ES-I3 (cell line): ENCODE data around the gene DAPK2.
"Not testable (repeated sequence)": the region's sequence is repeated elsewhere in the genome, so short reads cannot be mapped to it uniquely, and the experiment has no call there.

Source experiments
- H3K36me3 ChIP-seq: 2 replicates; pipeline ENCODE4 v1.6.1; 2013; ENCODE audit warnings: mild to moderate bottlenecking, low read length, control low read depth, moderate library complexity; ENCODE audit not compliant: insufficient read depth
- H3K4me1 ChIP-seq: 2 replicates; pipeline ENCODE4 v1.6.1; 2013; ENCODE audit warnings: mild to moderate bottlenecking, control low read depth, low read length; ENCODE audit not compliant: insufficient read depth
- H3K9ac ChIP-seq: 2 replicates; pipeline ENCODE4 v1.6.1; 2013; ENCODE audit warnings: low read depth, mild to moderate bottlenecking, low read length, moderate library complexity
- H3K9me3 ChIP-seq: 2 replicates; pipeline ENCODE4 v1.6.1; 2013; ENCODE audit warnings: mild to moderate bottlenecking, low read length, moderate library complexity; ENCODE audit not compliant: control insufficient read depth, insufficient read depth

The DAPK2 gene

DNA sequence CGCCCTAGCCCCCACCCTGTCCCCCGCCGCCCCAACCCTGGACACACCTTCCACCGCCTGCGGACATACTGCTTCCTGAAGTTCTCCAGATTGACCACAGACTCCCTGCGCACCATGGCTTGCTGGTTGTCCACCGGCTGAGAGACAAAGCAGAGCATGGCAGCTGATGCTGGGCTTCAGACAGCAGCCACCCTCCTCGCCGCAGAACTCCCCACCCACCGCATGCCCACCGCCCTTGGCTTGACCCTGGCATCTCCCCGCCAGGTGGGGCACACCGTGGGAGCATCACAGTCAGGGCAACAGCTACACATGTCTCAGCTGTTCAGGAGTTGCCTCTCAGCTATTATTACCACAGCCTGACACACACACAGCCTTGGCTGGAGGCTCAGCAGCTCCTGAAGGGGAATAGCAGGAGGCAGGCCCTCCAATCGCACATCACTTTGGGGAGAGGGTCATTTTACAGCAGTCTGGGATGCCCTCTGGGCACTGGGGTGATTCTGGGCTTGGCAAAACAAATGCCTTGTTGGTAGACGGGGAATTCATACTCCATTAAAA lies 134.1 kb downstream of the DAPK2 start:
- no peak overlapping the region for H3K9ac ChIP-seq
- no peaks in the 10 kb centered on the region for H3K9me3 ChIP-seq
- H3K36me3 ChIP-seq = no peaks in the 10 kb centered on the region
- H3K4me1 ChIP-seq = peaks cover 16% of the 10 kb centered on the region

DNA sequence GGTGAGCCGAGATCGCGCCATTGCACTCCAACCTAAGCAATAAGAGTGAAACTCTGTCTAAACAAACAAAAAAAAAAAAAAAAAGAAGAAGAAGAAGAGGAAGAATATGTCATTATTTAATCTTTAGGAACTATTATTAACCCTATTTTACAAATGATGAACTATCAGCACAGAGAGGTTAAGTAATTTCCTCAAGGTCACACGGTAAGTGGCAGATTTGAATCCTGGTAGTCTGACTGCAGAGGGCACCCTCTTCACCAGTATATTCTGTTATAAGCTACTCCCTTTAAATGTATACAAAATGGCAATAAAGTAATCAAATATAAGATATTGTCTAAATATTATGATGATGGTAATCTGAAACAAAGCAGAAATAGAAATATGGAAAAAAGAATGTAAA lies 135.1 kb downstream of the DAPK2 start:
- H3K36me3 ChIP-seq = no peaks in the 10 kb centered on the region
- H3K9ac ChIP-seq = no peak overlapping the region
- no peaks in the 10 kb centered on the region for H3K9me3 ChIP-seq
- peaks cover 11% of the 10 kb centered on the region for H3K4me1 ChIP-seq

DNA sequence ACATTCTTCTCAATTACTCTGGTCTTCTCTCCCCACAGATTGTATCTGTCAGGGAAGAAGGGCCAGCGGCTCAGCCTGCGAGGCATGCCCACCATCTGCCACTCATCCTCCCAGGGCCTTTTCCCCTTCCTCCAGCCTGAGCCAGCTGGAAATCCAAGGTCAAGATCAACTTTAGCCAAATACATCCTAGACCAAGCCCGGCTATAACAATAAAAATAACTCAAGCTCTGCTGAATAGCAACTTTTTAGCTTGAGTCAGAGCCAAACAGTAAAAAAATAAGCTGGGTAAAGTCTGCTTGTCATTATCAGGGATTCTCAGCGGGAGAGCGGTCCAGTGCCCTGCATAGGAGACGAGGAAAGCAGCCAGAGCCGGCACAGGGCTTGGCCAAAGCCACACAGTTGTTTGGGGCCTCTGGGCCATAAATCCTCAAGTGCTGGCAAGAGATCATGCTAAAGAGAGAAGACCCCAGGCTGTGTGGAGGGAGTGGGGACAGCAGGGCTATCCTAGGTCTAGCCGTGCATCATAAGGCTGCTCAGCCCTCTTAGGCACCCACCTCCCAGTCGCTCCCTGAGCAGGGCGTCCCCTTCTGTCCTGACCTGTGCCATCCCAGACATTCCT lies 136.4 kb downstream of the DAPK2 start:
- H3K9me3 ChIP-seq = no peaks in the 10 kb centered on the region
- H3K36me3 ChIP-seq = no peaks in the 10 kb centered on the region
- peaks cover 5% of the 10 kb centered on the region; the same call in 1 of the 2 replicates for H3K4me1 ChIP-seq
- no peak overlapping the region for H3K9ac ChIP-seq

DNA sequence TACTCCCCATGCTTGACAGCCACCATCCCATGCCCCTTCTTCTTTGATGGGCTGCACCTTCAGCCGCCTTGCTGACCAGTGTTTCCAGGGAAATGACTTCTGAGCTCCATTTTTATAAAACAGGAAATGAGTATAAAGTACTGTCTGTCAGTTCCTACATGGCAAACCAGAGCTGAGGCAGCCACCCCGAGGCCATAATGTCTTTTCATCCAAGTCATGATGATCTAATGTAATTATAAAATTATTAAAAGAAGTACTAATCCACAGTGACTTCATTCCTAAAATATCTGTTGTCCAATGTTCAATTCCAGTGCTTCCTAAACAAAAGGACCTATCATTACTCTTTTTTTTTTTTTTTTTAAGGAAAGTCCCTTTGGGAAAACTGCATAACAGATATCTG lies 137.3 kb downstream of the DAPK2 start:
- H3K4me1 ChIP-seq = peaks cover 5% of the 10 kb centered on the region; the same call in 1 of the 2 replicates
- H3K9ac ChIP-seq = no peak overlapping the region
- H3K36me3 ChIP-seq = no peaks in the 10 kb centered on the region
- no peaks in the 10 kb centered on the region for H3K9me3 ChIP-seq

DNA sequence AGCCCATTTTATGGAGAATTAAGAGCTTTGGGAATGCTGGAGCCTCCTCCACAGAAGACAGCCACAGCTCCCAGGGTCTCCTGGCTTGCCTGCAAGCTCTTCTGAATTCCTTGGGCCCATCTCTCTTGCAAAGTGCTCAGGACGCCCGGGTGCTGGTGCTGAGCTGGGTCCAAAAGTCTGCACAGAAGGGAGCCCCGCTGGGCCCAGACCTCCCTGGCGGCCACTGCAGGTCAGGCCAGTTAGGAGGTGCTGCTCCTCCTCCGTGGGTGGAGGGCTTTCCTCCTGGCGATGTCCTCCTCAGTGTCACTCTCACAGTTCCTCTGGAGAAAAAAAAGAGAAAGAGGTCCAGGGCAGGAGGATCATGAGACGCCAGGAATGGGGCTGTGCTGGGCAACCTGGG lies 138.0 kb downstream of the DAPK2 start:
- Histone ChIP-seq H3K4me1 (peaks cover 5% of the 10 kb centered on the region; the same call in 1 of the 2 replicates), H3K9me3 (no peaks in the 10 kb centered on the region), H3K36me3 (no peaks in the 10 kb centered on the region), H3K9ac (no peak overlapping the region)

DNA sequence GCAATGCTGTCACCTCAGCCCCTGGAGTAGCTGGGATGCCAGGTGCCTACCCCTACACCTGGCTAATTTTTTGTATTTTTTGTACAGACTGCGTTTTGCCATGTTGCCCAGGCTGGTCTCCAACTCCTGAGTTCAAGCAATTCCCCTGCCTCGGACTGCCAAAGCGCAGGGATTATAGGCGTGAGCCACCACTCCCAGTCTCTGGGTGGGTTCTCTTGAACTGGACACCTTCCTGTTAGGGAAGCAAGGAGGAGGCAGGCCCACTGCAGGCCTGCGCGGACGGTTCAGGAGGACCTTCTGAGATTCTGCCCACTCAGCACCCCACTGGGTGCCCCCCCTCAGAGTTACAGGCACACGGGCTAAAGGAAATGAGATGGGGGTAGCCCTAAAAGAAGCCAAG lies 138.8 kb downstream of the DAPK2 start:
- Histone ChIP-seq H3K4me1 (peaks cover 5% of the 10 kb centered on the region; the same call in 1 of the 2 replicates), H3K9ac (no peak overlapping the region), H3K9me3 (no peaks in the 10 kb centered on the region), H3K36me3 (no peaks in the 10 kb centered on the region)

DNA sequence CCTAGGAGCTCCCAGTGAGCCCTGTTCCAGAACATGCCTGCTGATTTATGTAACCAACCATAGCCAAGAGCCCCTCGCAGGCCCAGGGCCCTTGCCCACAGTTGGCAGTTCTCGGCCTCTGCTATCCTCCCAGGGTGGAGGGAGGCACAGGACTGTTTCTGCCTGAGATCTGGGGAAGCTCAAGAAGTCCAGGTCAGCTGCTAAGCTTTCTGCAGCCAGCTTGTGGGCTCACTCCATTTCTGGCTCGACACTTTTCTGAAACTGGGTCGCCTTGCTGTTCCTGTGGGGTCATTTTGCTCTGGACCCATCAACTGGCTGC lies 140.1 kb downstream of the DAPK2 start:
- no peaks in the 10 kb centered on the region for H3K36me3 ChIP-seq
- H3K9me3 ChIP-seq = no peaks in the 10 kb centered on the region
- H3K9ac ChIP-seq = no peak overlapping the region
- H3K4me1 ChIP-seq = peaks cover 5% of the 10 kb centered on the region; the same call in 1 of the 2 replicates

DNA sequence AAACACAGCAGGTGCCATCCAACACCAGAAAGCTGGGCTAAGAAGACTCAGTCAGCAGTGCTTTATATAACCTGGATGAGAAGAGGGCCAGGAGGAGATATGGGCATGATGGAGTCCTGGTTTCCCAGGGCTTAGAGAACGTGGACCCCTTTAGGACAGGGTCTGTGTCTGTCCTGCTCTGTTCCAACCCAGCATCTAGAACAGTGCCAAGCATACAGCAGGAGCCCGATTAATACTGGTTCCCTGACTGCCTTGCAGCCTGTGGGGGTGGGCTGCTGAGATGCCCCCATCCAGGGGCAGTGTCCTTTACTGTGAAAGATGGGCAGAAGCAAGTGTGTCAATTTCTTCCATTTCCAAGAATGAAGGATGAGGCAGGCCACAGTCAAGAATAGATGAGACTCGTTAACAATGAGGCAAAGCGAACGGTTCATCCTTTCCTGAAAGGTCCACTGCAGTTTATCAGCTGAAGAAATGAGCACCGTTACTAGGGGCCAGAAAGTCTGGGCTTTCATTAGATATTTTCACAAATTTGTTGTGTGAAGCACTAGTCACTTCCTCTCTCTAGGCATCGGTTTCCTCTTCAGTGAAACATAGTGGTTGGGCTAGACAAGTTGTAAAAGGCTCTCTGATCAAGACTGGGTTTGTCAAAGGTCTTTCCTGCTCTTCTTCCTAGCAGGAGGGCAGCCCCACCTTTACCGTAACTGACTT lies 140.6 kb downstream of the DAPK2 start:
- H3K9ac ChIP-seq = no peak overlapping the region
- no peaks in the 10 kb centered on the region for H3K36me3 ChIP-seq

DNA sequence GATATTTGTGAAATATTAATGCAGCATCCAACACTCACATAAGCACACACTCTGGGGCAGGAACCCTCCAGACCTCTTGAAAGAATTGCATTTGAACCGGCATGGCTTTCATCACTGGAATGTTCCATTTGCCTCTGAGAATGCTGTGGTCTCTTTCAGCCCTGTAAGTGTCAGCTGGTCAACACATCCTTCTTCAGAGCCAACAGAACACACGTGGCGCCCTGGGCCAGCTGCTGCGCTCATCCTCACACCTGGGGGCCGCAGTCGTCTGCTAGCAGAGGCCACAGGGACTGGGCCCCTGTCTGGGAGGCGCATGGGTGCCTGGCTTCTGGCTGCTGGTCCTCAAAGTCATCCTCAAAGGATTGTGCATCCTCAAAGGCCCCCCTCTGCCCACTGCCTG lies 141.2 kb downstream of the DAPK2 start:
- Histone ChIP-seq H3K4me1 (peaks cover 5% of the 10 kb centered on the region; the same call in 1 of the 2 replicates), H3K9me3 (no peaks in the 10 kb centered on the region), H3K36me3 (no peaks in the 10 kb centered on the region), H3K9ac (no peak overlapping the region)

More for the DNA sequence above, 140.6 kb downstream of the DAPK2 start:
- no peaks in the 10 kb centered on the region for H3K9me3 ChIP-seq
- peaks cover 5% of the 10 kb centered on the region; the same call in 1 of the 2 replicates for H3K4me1 ChIP-seq

DNA sequence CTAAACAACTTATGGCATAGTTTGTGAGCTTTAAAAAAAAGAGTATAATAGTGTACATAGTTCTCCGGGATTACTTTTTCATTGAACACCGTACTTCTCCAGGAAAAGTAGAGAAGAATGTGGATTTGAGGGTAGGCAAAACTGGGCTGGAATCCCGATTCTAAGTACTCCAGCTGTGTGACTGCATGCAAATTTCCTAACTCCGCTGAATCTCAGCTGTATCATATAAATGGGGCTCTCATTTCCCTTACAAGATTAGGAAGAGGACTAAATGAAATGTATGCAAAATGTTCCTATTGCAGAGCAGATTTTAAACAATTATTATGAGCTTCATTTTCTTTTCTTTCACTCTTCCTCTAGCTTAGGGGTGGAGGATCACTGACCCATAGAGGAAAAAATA lies 142.2 kb downstream of the DAPK2 start:
- Histone ChIP-seq H3K4me1 (no peaks in the 10 kb centered on the region), H3K9me3 (no peaks in the 10 kb centered on the region), H3K9ac (no peak overlapping the region), H3K36me3 (no peaks in the 10 kb centered on the region)

DNA sequence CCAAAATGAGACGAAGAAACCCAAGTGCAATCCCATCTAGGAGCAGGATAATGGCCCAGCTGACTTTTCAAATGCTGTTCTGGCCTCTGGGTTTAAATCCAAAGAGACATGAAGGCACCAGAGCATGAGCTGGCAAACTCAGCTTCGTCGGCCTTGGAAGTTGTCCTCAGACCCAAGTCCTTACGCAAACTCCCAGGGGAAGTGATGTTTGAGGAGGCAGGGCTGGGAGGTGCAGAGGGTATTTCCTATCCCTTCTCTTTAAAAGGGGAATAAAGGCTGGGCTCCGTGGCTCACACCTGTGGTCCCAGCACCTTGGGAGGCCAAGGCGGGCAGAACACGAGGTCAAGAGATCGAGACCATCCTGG lies 143.6 kb downstream of the DAPK2 start:
- H3K9ac ChIP-seq = no peak overlapping the region
- no peaks in the 10 kb centered on the region for H3K36me3 ChIP-seq
- no peaks in the 10 kb centered on the region for H3K4me1 ChIP-seq
- H3K9me3 ChIP-seq = no peaks in the 10 kb centered on the region

DNA sequence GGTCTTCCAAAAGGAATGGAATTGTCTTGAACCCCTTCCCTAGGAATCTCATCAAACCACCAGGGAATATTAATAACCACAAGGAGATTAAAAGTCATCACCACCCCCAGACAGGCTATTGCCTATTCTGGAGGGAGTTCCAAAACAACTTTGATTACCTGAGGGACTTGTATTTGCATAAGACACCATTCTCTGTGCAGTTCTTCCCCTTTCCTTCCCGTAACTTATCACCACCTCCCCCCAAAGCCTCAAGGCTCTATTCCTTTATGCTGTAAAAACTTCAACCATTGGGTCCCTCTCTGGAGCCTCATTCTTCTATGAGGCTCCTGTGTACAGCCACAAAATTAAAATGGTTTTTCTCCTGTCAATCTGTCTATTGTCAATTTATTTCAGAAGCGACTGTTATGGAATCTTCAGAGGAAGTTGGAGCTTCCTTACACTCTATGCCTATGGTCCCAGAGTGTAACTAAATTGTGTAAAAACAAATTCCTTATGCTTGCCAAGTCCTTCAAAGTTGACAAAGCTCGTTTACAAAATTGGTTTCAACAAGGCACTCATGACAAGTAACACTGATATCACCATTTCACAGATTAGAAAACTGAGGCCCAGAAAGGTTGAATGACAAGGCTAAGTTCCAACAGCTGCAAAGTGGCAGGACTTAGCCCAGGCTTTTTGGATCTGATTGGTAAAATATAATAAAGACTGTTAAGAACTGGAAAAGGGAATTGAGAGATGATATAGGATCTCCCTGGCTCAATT lies 144.2 kb downstream of the DAPK2 start:
- Histone ChIP-seq H3K4me1 (no peaks in the 10 kb centered on the region; the same call in 1 of the 2 replicates), H3K9ac (no peak overlapping the region)

DNA sequence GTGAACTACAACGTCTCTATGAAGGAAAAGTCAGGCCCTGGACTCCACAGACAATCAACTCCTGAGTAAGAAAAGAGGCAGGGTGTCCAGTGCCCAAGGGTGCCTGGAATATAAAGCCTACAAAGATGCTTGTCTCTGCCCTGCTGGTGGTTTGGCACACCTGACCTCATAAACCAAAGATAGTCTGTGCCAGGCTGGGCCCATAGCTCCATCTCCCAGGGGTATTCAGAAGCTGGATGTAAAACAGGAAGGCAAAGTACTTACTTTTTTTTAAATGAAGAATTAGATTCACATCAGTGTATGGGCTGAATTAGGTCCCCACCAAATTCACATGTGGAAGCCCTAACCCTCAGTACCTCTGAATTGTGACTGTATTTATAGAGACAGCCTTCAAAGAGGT lies 146.0 kb downstream of the DAPK2 start:
- H3K9me3 ChIP-seq = no peaks in the 10 kb centered on the region
- H3K36me3 ChIP-seq = no peaks in the 10 kb centered on the region
- no peak overlapping the region for H3K9ac ChIP-seq
- no peaks in the 10 kb centered on the region; the same call in 1 of the 2 replicates for H3K4me1 ChIP-seq

More for the DNA sequence above, 144.2 kb downstream of the DAPK2 start:
- Histone ChIP-seq H3K36me3 (no peaks in the 10 kb centered on the region), H3K9me3 (no peaks in the 10 kb centered on the region)

DNA sequence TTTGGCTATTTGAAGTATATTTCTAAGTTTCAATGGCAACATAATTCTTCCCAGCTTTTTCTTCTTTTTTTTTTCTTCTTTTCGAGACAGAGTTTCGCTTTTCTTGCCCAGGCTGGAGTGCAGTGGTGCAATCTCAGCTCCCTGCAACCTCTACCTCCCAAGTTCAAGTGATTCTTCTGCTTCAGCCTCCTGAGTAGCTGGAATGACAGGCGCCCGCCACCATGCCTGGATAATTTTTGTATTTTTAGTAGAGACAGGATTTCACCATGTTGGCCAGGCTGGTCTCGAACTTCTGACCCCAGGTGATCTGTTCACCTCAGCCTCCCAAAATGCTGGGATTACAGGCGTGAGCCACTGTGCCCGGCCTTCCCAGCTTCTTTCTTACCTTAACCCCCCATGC lies 146.7 kb downstream of the DAPK2 start:
- not testable (repeated sequence) for H3K9ac ChIP-seq, H3K36me3 ChIP-seq, H3K4me1 ChIP-seq, H3K9me3 ChIP-seq
